GM10266 (cell line): ENCODE measurements around the gene SLC4A3.

ENCODE experiments used
- DNase-seq: peaks from one replicate; pipeline ENCODE4 v3.0.0; 2012; ENCODE audit errors: extremely low spot score
- TF ChIP-seq, protein P1 (sequence below): IDR thresholded peaks from 2 replicates; pipeline ENCODE4 v1.5.1; 2012; ENCODE audit warnings: mild to moderate bottlenecking, low read depth; ENCODE audit not compliant: control insufficient read depth, insufficient read depth; ENCODE audit errors: missing control alignments

Gene SLC4A3

DNA sequence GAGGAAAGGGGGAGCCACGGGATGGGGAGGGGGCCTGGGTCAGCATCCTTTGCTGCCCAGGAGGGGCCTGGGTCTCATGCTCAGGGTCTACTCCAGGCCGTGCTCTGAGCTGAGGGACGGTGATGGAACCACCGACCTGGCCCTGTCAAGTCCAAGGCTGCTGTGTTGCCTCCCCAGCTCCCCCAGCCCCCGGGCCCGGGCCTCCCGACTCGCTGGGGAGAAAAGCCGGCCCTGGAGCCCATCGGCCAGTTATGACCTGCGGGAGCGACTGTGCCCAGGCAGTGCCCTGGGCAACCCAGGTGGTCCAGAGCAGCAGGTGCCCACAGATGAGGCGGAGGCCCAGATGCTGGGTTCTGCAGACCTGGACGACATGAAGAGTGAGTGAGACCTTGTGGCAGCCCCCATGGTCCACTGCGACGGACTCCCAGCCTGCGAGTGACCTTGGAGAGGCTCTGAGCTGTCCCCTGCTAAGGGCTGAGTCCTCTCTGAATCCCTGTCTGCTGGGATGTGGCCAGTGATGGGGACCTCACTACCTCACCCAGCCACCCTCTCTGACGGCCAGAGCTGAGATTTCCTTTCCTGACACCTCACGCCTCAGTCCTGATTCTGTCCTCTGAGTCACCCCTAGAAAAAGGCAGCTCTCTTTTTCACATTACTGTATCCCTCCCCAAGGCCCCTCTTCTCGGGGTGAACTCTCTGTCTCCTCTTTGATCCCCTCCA lies 2.7 kb downstream of the SLC4A3 start:
- no peak for DNase-seq
- TF ChIP-seq, protein P1, sequence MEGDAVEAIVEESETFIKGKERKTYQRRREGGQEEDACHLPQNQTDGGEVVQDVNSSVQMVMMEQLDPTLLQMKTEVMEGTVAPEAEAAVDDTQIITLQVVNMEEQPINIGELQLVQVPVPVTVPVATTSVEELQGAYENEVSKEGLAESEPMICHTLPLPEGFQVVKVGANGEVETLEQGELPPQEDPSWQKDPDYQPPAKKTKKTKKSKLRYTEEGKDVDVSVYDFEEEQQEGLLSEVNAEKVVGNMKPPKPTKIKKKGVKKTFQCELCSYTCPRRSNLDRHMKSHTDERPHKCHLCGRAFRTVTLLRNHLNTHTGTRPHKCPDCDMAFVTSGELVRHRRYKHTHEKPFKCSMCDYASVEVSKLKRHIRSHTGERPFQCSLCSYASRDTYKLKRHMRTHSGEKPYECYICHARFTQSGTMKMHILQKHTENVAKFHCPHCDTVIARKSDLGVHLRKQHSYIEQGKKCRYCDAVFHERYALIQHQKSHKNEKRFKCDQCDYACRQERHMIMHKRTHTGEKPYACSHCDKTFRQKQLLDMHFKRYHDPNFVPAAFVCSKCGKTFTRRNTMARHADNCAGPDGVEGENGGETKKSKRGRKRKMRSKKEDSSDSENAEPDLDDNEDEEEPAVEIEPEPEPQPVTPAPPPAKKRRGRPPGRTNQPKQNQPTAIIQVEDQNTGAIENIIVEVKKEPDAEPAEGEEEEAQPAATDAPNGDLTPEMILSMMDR = no peak

DNA sequence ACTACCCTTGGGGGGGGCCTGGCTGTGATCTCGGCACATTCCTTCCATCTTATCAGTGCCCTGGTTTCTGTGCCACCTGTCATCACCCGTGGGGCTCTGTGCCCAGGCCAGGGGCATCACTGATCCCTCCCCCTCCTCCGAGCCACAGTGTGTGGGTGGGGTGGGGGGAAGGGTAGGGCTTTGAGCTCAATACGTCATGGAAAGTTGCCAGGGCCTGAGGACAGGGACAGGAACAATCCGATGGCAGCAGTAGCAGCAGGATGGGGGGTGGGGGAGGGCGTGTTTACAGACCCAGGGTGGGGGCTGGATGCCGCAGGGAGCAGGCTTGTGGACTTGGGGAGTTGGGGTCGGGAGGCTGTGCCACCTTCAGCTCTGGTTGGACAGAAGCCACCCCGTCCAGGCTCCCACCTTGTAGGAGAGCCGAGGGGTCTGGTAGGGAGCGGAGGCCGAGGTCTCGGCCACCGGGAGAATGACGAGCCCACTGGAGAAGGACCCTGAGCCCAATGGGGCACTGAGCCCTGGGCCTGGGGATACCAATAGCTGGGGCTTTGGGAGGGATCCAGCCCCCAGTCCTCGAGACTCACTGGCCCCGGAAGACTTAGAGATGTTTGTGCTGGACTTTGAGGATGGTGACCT lies 3.5 kb downstream of the SLC4A3 start:
- DNase-seq = no peak
- TF ChIP-seq, protein P1 = no peak

DNA sequence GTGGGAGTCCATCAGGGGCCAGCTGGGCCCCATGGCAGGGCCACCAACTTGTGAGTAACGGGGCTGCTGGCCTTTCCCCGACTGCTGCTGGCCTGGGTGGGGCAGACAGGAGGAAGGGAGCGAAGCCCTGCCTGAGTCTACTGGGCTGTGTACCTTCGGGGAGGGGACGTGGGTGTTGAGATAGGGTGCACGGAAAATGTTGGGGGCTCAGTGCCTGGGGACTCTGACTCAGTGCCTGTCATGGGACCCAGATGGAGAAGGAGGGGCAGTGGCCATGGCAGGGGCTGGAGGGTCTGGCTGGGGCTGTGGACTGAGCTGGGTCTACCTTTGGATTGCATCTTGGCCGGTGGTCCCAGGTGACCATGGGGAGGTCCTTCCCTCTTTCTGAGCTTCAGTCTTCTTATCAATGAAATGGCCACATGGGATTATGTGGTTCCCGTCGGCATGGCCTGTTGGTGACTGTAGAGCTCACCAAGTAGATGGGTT lies 4.0 kb downstream of the SLC4A3 start:
- DNase-seq = no peak
- TF ChIP-seq, protein P1 = no peak

DNA sequence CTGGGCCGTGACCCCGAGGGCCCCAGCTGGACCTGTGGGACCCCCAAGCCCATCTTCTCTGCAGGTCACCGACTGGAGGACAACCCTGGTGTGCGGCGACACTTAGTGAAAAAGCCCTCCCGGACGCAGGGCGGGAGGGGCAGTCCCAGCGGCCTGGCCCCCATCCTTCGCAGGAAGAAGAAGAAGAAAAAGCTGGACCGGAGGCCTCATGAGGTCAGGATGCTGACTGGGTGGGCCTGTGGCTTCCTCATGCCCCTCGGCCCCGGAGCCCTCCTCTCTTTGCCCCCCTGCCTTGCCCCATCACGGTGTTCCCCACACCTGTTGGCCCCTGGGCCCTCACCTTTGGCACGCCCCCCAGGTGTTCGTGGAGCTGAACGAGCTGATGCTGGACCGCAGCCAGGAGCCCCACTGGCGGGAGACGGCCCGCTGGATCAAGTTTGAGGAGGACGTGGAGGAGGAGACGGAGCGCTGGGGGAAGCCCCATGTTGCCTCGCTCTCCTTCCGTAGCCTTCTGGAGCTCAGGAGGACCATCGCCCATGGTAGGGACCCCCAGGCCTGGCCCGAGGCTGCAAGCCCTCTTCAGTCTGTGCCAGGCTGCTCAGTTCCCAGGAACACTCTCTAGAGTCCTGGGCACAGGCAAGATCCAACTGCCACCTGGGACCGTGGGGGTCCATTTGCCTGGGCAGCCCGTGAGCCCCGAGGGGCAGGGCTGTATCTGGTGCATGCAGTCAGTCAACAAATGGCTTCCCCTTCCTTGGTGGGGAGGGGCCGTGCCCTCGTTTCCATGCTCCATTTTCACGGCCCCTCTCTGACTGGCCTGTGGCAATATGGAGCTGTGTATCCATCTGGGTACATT lies 4.7 kb downstream of the SLC4A3 start:
- DNase-seq = no peak
- TF ChIP-seq, protein P1 = no peak

DNA sequence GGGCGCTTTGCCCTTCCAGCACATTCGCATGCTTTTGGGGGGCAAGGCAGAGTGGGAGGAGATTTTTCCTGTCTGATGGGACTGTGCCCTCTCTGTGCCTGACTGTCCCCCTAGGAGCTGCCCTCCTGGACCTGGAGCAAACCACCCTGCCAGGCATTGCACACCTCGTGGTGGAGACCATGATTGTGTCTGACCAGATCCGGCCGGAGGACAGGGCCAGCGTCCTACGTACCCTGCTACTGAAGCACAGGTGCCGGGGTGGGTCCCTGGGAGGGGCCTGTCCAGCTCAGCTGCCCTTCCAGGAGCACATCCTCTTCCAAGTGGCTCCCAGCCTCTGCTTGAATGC lies 5.3 kb downstream of the SLC4A3 start:
- DNase-seq = no peak
- TF ChIP-seq, protein P1 = no peak

DNA sequence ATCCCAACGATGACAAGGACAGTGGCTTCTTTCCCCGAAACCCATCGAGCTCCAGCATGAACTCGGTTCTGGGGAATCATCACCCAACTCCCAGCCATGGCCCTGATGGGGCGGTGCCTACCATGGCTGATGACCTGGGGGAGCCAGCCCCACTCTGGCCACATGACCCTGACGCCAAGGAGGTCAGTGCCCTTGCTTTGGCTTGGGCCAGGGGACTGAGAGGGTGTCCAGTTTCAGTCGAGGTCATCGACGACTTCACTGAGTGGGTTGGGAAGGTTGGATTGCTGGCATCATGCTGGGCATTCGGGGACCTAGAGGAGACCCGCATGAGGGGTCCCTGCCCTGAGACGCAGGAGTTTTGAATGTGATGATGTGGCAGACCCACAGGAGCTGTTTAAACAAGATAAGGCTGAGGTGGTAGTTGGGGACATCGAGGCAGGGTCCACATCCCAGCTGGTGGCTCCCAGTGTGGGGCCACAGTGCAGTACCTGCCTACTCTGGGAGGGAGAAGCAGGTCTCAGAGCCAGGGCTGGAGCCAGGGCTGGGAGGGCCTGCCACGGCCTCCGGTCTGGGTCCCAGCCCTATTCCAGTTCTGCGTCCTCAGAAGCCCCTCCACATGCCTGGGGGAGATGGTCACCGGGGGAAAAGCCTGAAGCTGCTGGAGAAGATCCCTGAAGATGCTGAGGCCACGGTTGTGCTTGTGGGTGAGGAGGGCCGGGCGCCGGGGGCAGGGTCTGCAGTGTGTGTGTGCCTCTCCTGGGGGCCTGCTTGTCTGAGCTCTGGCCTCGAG lies 6.0 kb downstream of the SLC4A3 start:
- no peak for DNase-seq
- TF ChIP-seq, protein P1 = no peak
